ENCODE measurements around the gene SNX2. TPM values are rescaled to one million over a fixed set of nuclear protein-coding genes. Genes with fewer than 3 reads are reported as not detected.

SNX2 gene
- total RNA-seq, 4 donors from 2014 or later = 35.5 to 44.8 (median 41.6) TPM

DNA sequence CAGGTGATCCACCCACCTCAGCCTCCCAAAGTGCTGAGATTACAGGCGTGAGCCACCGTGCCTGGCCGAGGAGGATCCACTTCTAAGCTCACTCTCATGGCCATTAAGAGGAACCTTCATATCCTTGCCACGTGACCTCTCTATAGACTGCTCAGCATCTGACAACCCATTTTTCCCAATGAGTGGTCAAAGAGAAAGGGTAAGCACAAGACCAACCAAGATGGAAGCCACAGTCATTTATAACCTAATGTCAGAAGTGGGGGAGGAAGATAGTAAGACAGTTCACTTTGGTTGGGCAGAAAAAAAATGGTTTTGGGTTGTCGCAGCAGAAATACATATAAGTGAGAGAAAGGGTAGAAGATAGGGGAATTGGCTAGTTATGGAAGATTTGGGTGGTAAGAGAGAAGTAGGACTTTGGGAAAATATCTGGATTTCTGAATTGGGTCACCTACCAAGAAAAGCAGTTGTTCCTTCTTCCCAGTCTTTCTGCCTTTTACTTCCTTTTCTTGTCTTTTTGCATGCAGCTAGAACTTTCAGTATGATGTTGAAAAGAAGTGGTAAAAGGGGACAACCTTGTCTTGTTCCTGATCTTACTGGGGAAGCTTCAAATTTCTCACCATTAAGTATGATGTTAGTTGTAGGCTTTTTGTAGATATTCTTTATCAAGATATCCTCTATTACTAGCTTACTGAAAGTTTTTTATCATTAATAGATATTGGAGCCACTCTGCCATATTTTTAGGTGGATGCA, 15.6 kb downstream of the SNX2 start:
- WGBS, 2 donors = 94 to 99% methylated on average over 5 of the region's 5 CpGs
- DNase-seq (ENCODE audit: low spot score in 2 of 2) = no peak
- no peak overlapping the region for H3K4me3 ChIP-seq (ENCODE audit: low read depth, poor library complexity, severe bottlenecking)
- TF ChIP-seq, protein P1, sequence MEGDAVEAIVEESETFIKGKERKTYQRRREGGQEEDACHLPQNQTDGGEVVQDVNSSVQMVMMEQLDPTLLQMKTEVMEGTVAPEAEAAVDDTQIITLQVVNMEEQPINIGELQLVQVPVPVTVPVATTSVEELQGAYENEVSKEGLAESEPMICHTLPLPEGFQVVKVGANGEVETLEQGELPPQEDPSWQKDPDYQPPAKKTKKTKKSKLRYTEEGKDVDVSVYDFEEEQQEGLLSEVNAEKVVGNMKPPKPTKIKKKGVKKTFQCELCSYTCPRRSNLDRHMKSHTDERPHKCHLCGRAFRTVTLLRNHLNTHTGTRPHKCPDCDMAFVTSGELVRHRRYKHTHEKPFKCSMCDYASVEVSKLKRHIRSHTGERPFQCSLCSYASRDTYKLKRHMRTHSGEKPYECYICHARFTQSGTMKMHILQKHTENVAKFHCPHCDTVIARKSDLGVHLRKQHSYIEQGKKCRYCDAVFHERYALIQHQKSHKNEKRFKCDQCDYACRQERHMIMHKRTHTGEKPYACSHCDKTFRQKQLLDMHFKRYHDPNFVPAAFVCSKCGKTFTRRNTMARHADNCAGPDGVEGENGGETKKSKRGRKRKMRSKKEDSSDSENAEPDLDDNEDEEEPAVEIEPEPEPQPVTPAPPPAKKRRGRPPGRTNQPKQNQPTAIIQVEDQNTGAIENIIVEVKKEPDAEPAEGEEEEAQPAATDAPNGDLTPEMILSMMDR (IDR thresholded peaks at IDR 0.05) = no peak
- TF ChIP-seq POLR2A (IDR thresholded peaks at IDR 0.05) = no peak
- intact Hi-C loops (cut with DNase I; ENCODE audit: low total_unique reads) = no loop called here

DNA sequence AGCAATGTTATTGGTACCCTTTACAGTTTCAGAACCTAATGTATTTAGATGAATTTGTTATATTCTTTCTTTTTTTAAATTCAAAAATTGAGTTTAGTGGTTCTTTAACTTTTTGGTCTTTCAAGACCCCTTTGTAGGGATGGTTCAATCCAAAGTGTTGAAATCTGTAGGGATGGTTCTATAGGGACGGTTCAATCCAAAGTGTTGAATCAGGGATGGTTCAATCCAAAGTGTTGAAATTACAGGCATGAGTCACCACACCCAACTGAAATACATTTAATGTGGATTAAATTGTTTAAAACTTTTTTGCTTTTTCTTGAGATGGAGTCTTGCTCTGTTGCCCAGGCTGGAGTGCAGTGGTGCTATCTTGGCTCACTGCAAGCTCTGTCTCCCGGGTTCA, 30.6 kb downstream of the SNX2 start:
- TF ChIP-seq, protein P1 (IDR thresholded peaks at IDR 0.05) = no peak
- TF ChIP-seq POLR2A (IDR thresholded peaks at IDR 0.05) = no peak
- no peak for DNase-seq (ENCODE audit: low spot score in 2 of 2)
- intact Hi-C loops (cut with DNase I; ENCODE audit: low total_unique reads) = no loop called here
- H3K4me3 ChIP-seq (ENCODE audit: low read depth, poor library complexity, severe bottlenecking) = no peak overlapping the region
- 97 to 99% methylated on average over 2 of the region's 2 CpGs for WGBS, 2 donors

DNA sequence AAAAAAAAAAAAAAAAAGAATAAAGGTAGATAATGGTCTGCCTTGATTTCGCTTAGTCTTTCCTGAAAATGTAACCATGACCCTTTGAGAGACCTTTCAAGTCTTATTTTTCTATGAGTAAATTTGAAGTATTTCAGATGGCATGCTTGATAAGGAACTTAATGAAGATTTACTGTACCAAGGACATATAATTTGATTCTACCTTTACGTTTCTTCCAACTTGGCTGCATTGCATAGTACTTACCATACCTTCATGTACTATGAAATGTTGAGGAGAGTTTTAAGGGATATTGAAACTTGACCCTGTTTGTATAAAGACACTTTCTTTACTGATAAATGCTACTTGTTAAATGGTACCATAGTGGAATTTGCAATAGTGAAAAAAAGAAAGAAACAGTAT, 35.5 kb downstream of the SNX2 start:
- no peak overlapping the region for H3K4me3 ChIP-seq (ENCODE audit: low read depth, poor library complexity, severe bottlenecking)
- DNase-seq (ENCODE audit: low spot score in 2 of 2) = no peak
- intact Hi-C loops (cut with DNase I; ENCODE audit: low total_unique reads) = no loop called here
- TF ChIP-seq, protein P1 (IDR thresholded peaks at IDR 0.05) = no peak
- 70 to 88% methylated on average over 2 of the region's 2 CpGs for WGBS, 2 donors

DNA sequence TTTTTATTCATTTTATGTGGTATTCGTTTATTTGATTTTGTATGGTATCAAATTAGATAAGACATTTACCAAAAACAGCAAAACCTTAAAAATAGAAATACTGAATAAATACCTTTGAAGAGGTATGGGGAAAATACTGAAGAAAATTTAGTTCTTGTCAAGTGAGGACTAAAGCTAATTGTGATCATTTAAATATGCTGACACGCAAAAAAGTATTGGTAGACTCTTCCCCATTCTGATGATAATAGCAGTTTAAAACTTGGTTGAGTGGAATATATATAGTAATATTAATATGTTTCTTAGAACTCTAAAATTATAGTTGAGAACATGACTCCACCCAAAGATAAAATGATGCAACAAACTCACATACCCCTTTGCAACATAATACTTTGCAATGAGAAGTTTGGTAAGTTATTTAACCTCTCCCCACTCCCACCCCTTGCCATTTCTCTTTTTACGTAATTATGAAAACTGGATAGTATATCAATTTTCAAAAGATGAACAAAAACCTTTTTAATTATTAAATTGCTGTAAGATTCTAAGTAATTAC, 40.4 kb downstream of the SNX2 start:
- no peak overlapping the region for H3K4me3 ChIP-seq (ENCODE audit: low read depth, poor library complexity, severe bottlenecking)
- no peak for TF ChIP-seq POLR2A (IDR thresholded peaks at IDR 0.05)
- TF ChIP-seq, protein P1 (IDR thresholded peaks at IDR 0.05) = no peak
- intact Hi-C loops (cut with DNase I; ENCODE audit: low total_unique reads) = no loop called here
- 96 to 97% methylated on average over 3 of the region's 3 CpGs for WGBS, 2 donors
- DNase-seq (ENCODE audit: low spot score in 2 of 2) = no peak

DNA sequence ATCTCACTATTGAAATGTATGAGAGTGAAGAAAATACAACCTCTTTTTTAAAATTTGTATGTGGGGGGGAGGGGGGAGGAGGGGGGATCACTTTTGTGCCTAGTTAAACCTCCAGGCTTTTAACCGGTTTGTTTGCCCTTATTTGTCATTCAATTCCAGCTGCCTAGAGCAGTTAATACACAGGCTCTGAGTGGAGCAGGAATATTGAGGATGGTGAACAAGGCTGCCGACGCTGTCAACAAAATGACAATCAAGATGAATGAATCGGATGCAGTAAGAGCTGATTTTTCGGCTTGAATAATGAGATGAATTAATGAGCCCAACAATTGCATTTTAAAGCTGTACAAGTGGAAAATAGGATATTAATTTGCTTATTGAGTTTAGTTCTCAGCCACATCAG, 41.9 kb downstream of the SNX2 start:
- intact Hi-C loops (cut with DNase I; ENCODE audit: low total_unique reads) = no loop called here
- no peak for DNase-seq (ENCODE audit: low spot score in 2 of 2)
- 87 to 89% methylated on average over 5 of the region's 5 CpGs for WGBS, 2 donors
- no peak overlapping the region for H3K4me3 ChIP-seq (ENCODE audit: low read depth, poor library complexity, severe bottlenecking)
- TF ChIP-seq, protein P1 (IDR thresholded peaks at IDR 0.05) = no peak
- no peak for TF ChIP-seq POLR2A (IDR thresholded peaks at IDR 0.05)
